Stimulated activated CD8-positive, alpha-beta memory T cell treated with anti-CD3 and anti-CD28 coated beads, Interleukin-4, amount 100 ng/mL, for 24 hours (primary cell): ENCODE results near the gene SSX2IP.
A peak's percentile ranks its signal among the peaks of the same experiment; 100 is the strongest.
"Not testable (repeated sequence)": the region's sequence is repeated elsewhere in the genome, so short reads cannot be mapped to it uniquely, and the experiment has no call there.

Experiments
- DNase-seq: peaks from one replicate; pipeline ENCODE4 v3.0.0-alpha.2; 2020; ENCODE audit warnings: low read depth

The SSX2IP gene

DNA sequence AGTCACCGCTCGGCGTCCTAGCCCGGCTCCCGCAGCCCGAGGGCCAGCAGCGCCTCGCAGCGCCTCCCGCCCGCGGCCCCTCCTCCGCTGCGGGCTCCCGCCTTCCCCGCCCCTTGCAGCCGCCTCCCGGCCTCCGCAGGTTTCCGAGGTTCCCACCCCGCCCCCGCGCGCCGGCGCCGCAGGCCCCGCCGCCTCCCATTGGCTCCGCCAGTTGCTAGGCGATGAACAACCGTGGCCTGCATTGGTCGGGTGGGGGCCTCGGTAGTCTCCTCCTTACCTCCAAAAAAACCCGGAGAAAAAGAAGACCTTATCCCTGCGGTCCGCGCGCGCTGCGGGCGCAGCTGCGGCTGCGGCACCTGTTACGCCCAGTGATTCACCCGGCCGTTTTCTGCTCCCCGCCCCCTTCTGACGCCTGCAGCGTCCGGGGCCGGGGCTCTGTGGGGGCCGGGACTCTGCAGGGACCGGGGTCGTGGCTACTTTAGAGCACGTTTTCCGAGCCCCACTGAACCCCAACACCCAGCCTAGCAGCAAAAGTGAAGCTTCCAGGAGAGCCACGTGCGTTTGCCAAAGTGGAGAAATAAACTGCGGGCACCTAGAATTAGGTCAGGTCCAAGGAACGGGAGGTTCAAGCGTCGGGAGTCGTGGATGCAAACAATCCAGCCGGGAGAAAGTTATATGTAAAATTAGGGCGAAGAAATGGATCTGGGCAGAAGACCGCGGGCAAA is at the start of gene SSX2IP:
TSS of gene SSX2IP (minus strand) at position 65 of the 725 bp plus-strand sequence. CDS start 19,242 bp downstream, outside the sequence.
- DNase-seq: peak; percentile 99

DNA sequence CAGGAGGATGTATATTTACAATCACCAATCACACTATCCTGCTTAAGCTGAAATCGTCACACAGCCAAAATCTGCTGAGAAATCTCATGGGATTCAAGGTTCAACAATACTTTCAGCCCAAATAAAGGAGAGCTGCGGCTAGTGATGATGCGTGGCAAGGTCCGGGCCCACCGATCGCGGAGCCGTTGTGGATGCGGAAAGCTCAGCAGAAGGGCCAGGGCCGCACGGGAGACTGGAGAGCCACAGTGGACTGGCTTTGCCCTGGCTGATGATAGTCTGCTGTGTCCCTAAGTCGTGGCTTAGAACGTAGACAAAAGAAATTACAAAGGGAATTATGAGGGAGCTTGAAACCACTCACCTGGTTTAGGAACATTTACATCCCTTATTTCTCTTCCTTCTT is 48.0 kb upstream of the SSX2IP start:
- DNase-seq: no peak

- no peak for DNase-seq
Measured at GRCh38 chr1:84737590-84737989, 47.3 kb upstream of the SSX2IP start.

DNA sequence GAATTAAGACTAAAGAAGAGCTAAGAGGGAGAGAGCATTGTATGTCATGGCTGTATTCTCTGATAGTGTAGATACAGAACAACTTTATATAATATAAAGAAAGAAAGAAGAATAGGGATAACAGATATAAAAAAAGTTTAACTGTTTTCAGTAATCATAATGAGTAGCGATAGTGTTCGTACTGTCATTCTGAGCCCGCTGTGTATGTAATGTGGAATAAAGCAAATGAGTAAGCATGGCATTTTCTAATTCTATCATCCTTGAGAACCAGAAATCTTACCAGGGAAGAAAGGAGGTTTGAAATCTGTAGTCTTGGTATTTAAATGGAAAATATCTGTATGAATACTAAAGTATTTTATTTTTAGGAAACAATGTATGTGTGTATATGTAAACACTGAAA is 46.7 kb upstream of the SSX2IP start:
- DNase-seq: no peak

DNA sequence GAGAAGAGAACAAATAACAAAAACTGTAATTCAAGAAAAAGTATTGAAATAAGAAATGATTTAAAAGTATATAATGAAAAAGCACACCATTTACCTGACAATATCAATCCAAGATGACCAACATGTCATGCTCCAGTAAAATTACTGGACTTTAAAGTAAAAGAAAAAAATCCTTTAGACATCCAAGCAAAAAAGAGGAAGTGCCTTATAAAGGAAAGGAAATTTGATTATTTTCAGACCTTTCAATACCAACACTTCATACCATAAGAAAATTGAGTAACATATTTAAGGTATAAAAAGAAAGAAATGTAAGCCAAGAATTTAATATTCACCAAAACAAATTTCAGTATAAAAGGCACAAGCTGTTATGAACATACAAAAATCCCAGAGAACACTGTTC is 46.2 kb upstream of the SSX2IP start:
- no peak for DNase-seq

DNA sequence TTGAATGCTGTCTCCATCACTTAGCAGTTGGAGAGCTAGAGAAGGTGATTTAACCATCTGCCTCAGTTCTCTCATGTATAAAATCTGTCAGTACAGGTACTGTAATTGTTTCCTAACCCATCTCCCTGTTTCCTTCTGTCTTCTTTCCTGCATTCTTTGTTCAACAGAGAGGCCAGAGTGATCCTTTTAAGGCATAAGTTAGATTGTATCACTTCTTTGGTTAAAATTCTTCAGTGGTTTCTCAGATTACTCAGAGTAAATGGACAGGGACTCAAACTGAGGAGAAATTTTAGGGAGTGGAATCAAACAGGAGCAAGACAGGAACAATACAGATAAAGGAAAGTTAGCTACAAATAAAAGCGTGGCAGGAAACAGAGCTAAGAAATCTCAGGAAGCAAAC is 45.2 kb upstream of the SSX2IP start:
- DNase-seq: no peak

GRCh38 chr1:84732520-84732919 is 42.3 kb upstream of the SSX2IP start:
- no peak for DNase-seq

GRCh38 chr1:84731519-84731918 is 41.3 kb upstream of the SSX2IP start:
- DNase-seq: no peak

- DNase-seq: not testable (repeated sequence)
Measured at GRCh38 chr1:84727711-84728110, 37.5 kb upstream of the SSX2IP start.

GRCh38 chr1:84726593-84727499 is 36.6 kb upstream of the SSX2IP start:
- no peak for DNase-seq

- DNase-seq: peak; percentile 27
Measured at GRCh38 chr1:84724128-84724860, 34.0 kb upstream of the SSX2IP start.

DNA sequence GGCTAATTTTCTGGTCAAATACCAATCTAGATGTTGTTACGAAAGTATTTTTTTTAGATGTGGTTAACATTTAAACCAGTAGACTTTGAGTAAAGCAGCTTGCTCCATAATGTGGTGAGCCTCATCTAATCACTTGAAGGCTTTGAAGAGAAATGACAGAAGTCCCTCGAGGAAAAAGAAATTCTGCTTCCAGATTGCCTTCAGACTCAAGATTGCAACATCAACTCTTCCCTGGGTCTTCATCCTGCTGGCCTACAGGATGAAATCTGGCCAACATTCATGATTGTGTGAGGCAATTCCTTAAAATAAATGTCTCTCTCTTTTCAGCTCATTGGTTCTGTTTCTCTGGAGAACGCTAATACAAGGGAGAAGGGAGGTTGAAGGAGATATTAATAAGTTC is 32.5 kb upstream of the SSX2IP start:
- DNase-seq: no peak

GRCh38 chr1:84721872-84722271 is 31.6 kb upstream of the SSX2IP start:
- DNase-seq: not testable (repeated sequence)

DNA sequence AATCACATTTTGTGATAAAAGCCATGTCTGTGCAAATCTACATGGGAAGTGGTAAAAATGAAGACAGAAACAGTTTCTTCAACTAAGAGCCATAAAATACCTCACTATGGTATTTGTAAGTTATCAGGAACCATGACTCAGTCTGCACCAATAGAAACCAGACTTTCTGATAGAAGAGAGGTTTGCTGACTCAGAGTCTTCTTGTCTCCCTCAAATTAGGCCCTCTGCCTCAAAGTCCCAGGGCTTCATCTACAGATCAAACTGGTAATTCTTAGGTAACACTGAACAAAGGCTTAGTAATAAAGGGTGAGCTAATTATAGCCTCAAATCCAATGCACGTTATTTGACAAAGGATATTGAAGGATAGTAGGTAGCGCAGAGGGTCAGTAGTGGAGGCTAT is 30.9 kb upstream of the SSX2IP start:
- DNase-seq: no peak

- DNase-seq: no peak
Measured at GRCh38 chr1:84720221-84720780, 30.0 kb upstream of the SSX2IP start.

DNA sequence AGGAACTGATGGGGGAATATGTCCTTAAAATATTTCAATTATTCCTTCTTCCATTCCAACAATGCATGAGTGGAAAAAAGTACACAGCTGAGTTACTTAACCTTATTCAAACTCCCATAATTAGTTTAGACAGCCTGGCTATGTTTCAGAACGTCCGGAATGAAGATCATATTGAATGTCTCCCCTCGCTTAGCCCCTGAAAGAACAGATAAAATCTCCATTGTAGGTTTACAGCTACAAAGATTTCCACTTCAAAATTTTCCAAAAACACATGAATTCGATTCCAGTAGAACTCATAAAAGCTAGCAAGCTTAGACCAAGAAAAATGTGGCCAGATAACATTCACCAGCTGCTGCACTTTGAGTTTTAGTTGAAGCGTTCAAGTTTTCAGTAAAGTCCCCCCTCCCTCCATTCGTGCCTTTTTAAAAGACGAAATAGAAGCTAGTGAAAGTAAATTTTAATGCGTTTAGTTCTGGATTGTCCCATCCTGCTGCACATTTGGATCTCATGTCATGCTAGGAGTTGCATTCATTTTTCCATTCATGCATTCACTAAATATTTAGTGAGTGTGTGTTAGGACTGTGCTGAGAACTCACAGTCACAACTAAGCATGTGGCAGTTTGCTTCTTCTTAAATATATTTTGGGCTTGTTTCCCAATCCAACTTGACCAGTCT is 29.4 kb upstream of the SSX2IP start:
- DNase-seq: no peak

- DNase-seq: no peak
Measured at GRCh38 chr1:84715342-84716019, 25.2 kb upstream of the SSX2IP start.

DNA sequence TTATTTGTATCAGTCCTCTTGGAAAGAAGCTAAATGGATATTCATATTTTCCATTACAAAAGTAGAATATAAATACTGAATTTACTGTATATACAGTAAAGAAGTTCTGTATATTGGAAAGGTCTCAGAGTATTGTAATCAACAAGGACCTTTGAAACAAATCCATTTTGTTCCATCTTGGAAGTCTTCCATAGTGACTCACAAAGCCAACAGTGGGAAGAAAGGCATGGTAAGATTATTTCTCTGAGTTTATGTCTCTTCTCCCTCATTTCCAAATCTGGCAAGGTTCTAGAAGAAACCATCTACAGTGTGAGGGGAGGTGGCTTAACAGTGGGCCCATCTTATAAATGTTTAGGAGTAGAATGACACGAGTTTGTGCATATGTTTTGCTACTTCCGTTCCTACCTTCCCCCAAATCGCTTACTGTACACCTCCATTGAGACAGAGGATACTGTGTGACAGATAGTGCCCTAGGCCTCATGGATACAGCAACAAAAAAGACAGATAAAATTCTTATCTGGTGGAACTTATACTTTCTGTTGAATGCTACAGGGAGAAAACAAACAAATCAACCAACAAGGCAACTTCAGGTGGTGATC is 22.1 kb upstream of the SSX2IP start:
- DNase-seq: no peak

- DNase-seq: no peak
Measured at GRCh38 chr1:84711869-84712268, 21.6 kb upstream of the SSX2IP start.

DNA sequence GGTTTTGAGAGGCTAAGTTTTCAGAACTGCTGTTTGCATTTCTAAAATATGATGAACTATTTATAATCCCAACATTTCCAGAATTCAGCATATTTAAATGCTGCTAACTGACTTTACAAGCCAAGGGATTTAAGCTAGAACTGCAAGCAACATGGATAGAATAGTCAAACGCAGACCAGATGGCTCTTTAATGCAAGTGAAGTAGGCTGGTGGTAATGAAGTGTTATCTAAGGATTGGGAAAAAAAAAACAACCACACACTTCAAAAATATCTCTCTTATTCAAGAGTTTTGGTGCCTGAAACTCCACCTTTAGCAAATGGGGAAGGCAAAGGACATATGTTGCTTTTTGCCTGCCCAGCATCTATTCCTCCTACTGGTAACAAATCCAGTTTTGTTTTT is 20.9 kb upstream of the SSX2IP start:
- no peak for DNase-seq

DNA sequence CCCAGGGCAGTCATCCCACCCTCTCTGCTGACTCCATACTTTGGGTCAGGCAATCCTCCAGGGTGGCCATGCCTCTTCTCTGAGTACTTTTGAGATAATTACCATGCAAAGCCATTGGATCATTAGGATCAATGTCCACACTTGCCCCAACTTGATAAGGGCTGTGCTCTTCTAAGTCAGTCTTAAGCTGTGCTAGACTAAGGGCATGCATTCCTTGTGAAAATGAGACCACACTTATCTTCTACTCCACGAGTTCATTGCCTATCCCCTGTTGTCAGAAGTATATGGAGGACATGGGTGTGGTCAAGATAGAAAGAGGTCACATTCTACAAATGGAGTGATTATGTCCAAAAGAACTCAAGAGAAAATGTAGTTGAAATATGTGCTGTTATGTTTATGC is 18.9 kb upstream of the SSX2IP start:
- DNase-seq: no peak
